Activated T-helper 1 cell treated with Interleukin-2 at 50 U/mL for 16 hours (primary cell): ENCODE data around the gene TRIM72.
"Not testable (repeated sequence)": the region's sequence is repeated elsewhere in the genome, so short reads cannot be mapped to it uniquely, and the experiment has no call there.

Experiments
- DNase-seq: peaks from one replicate; pipeline ENCODE4 v3.0.0-alpha.2; 2020; ENCODE audit warnings: low read depth

TRIM72 gene

DNA sequence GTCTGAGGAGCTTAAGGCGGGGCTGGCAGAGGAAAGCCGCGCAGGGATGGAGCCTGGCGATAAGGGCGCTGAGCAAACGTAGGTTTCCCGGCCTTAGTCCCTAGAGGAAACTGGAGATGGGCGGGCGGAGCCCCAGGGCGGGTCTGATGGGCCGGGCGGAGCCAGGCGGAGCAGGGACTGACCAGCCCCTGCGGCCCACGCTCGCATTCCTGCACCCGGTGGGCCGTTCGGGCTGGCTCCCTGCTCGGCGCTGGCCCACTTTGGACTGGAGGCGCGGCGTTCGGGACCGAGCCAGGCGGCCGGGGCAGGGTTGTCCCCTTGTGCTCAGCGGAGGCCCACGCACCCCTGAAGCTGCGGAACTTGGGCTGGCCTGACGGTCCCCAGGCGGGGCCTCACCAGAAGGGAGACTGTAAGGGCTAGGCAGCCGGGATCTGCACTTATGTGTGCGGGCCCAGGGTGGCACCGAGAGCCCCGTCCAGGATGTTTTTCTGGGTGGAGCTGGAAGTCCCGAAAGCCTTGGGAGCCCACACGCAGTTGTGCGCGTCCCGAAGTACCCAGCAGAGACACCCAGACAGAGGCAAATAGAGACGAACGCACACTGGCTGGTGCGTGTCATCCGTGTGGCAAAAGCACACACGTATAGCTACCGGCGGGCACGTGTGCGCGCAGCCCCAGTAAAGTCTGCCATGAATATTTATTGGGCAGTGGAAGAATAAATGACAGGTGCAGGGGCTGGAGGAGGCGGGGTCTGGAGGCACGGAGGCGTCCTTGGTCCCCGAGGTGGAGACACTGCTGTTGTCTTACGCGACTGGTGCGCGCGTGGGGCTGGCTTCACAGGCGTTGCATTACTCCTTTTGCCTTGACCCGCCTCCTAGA is 1.6 kb downstream of the TRIM72 start:
- no peak for DNase-seq

DNA sequence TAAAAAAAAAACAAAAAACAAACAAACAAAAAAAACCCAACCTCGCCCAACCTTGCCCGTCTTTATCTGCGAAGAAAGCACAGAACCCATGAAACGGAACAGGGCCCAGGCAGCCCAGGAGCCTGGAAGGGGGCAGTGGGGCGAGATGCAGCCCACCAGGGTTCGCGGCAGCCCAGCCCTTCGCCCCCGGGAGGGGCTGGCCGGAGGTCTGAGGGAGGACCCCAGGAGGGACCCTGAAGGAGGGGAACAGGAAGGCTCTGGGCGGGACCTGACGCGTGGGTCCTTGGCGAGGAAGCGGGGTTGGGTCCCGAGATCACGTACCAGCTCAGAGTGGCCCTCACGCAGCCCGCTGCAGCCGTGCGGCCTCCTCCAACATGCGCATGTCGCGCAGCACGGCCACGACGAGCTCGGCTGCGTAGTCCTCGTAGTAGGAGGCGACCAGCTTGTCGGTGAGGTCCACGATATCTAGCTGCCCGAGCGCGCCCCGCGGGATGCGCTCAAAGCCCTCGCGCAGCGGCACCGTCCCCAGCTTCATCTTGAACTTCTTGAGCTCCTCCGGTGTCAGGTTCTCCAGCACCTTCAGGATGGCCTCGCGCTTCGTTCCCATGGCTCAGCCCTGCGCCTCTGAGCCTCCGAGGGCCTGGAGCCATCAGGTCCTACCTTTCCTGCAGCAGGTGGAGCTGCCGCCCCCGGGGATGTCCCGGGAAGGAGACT is 2.7 kb downstream of the TRIM72 start, which contains the start of gene PYDC1:
Gene PYDC1 (minus strand): TSS at position 714 of the 714 bp plus-strand sequence. CDS start 107 bp downstream, at position 607.
- DNase-seq = no peak

DNA sequence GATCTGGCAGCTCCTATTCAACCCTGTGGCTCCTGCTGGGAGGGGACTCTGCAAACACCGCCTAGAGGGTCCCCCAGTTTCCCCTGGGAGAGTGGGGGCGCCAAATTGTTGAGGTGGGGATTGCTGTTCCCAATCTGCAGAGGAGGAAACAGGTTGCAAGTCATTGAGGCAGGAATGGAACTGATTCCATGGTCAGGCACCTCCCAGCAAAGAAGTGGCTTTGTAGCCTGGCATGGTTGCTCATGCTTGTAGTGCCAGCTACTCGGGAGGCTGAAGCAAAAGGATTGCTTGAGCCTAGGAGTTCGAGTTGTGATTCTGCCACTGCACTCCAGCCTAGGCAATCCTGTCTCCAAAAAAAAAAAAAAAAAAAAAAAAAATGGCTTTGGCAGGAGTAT is 3.2 kb downstream of the TRIM72 start:
- DNase-seq = no peak

- no peak for DNase-seq
Observed at GRCh38 chr16:31219154-31219741, 5.3 kb downstream of the TRIM72 start.

- DNase-seq = no peak
Observed at GRCh38 chr16:31221357-31222160, 7.6 kb downstream of the TRIM72 start.

- no peak for DNase-seq
Observed at GRCh38 chr16:31223044-31223443, 9.1 kb downstream of the TRIM72 start.

- DNase-seq = no peak
Observed at GRCh38 chr16:31224092-31224955, 10.4 kb downstream of the TRIM72 start.

GRCh38 chr16:31225193-31225592 is 11.3 kb downstream of the TRIM72 start:
- DNase-seq = no peak

DNA sequence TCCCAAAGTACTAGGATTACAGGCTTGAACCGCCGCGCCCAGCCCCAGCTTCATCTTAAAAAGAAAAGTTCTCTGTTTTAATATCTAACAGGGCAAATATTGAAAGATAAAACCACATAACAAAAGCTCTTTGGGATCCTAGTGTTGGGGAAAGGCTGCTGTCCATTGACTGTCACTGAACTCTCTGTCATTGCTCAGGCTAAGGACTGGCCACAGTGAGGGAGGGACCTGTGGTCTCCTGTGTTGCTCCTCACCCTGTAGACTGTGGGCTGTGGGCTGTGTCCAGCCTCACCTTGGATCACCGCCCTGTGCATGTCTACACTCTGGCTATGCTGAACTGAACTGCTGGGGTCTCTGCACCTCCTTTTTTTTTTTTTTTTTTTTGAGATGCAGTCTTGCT is 14.3 kb downstream of the TRIM72 start:
- DNase-seq = no peak

DNA sequence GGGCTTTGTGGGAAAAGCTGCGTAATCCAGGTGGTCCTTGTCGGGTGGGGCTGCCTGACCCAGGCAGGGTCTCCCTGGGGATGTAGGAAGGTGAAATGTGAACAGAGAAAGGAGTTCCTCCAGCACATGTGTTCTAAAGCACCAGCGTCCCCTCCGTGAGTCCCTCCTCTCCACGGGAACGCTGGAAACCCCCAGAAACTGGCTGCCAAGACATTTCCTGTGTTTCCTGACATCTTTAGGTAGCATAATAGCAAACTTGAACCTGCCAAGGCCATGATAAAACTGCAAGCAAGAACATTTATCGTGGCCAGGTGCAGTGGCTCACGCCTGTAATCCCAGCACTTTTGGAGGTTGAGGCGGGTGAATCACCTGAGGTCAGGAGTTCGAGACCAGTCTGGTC is 15.6 kb downstream of the TRIM72 start:
- no peak for DNase-seq

DNA sequence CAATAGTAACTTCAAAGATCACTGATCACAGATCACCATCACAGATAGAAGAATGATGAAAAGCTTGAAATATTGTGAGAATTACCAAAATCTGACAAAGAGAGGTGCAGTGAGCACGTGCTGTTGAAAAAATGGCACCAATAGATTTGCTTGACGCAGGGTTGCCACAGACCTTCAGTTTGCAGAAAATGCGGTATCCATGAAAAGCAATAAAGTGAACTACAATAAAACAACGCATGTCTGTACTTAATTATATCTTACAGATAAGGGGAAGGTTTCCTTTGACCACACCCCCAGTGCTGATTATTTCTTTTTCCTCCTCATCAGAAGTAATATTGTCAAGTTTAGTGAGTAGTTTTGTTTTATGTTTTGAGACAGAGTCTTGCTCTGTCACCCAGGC is 24.1 kb downstream of the TRIM72 start:
- no peak for DNase-seq

DNA sequence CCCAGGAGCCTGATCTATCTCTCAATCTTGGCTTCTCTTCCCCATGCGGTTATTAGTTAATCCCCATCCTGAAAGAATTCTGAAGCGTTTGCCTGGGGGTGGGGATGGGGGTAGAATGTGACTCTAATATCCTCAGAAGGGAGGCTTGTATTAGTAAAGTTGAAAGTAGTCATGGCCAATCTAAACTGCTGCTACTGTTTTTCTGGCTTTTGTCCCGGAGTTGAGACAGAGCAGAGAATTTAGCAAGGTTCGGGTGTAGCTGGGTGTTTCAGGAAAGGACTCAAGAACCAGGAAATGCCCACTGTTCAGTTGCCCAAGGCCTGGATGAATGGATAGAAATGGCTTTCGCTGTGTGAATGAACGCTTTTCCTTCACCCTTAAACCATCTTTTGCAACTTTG is 28.3 kb downstream of the TRIM72 start:
- no peak for DNase-seq

DNA sequence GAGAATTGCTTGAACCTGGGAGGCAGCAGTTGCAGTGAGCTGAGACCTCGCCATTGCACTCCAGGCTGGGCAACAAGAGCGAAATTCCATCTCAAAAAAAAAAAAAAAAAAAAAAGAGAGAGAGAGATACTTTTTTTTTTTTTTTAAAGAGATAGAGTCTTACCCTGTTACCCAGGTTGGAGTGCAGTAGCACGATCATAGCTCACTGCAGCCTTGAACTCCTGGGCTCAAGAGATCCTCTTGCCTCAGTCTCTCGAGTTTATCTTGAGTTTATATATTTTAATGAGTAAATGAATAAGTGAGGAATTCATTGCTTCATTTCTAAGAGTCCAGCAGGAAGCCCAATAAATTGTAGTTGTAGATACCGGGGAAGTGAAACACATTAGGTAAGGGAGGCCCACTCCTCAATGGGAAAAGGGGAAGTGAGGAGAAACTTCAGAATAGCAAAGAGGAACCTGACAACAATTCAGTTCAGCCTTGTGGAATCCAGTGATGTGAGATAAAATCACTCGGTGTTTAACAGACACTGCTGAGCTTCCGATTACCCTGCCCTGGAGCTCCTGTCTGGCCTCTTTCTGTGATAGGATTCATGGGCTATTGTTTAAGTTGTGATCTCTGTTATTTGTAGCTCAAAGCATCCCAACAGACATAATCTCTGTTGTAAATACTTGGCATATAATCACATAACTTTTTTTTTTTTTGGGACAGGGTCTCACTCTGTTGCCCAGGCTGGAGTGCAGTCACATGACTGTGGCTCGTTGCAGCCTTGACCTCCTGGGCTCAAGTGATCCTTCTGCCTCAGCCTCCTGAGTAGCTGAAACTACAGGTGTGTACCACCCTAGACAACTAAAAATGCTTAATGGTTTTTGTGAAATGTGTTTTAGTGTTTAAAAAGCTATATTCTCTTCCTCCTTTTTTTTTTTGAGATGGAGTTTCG is 30.1 kb downstream of the TRIM72 start:
- no peak for DNase-seq

GRCh38 chr16:31245598-31245997 is 31.7 kb downstream of the TRIM72 start:
- DNase-seq = not testable (repeated sequence)

GRCh38 chr16:31246296-31246695 is 32.4 kb downstream of the TRIM72 start:
- no peak for DNase-seq

DNA sequence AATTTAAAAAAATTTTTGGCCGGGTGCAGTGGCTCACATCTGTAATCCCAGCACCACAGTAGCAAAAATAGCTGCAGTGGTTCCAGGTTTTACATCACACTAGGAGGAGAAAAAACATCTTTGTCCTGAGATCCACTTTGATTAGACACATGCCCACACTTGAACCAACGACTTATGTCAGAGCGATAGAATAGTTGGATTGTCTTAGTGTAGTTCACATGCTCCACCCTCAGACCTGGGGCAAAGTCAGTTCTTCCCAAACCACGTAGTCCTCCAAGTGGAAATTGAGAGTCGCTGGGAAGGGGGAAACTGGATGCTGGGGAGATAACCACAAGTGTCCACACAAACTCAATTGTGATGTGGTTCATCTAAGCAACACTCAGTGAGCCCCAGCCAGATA is 34.4 kb downstream of the TRIM72 start:
- DNase-seq = no peak

DNA sequence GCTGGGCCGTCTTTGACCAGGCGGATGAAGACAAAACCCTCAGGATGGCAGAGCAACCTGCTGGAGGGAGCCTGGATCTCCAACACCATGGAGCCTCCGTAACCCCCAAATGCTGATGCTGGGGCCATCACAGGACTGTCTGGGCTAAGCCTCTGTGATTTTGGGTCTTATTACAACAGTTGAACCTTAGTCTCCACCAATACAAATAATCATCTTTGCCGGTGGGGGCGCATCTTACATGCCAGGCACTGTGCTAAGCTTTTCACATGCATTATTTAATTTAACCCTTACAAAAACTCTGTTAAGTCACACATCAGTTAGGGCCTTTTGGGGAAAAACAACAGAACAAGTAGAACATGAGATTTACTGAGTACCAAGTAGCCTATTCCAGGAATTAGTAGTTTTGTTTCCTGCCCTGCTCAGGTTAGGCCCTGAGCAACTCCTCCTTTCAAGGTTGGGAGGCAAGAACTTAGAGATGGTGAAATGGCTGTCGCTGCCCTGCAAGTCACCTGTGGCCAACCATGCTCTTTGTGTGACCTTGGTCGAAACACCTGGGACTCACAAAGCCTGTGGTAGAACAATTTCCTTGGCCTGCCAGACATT is 37.0 kb downstream of the TRIM72 start:
- no peak for DNase-seq

DNA sequence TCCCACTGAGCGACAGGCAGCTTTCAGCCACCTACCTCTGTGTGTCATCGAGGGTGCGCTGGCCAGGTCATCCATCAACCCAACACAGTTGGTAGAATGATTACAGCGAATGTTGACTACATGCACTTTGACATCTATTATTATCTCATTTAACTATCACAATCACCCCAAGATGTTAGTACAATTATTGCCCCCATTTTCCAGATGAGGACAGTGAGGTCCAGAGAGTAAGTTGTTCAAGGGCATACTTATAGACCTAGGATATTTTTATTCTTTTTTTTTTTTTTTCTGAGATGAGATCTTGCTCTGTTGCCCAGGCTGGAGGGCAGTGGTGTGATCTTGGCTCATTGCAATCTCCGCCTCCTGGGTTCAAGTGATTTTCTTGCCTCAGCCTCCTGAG is 37.5 kb downstream of the TRIM72 start:
- no peak for DNase-seq

- DNase-seq = no peak
Observed at GRCh38 chr16:31253642-31254045, 39.7 kb downstream of the TRIM72 start.

DNA sequence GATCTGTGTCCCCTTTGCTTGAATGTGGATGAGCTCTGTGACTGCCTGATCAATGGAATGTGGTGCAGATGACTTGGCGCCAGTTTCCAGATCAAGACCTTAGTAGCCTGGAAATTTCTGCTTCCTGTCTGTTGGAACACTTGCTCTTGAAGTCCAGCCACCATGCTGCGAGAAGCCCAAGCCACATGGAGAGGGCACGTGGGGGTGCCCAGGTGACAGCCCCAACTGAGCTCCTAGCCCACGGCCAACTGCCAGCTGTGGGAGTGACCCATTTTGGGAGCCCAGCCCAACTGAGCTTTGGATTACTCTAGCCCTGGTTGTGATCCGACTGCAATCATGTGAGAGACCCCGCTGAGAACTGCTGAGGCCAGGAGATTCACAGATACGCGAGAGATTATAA is 42.5 kb downstream of the TRIM72 start:
- DNase-seq = no peak
